Mesodermal cell (in vitro differentiated cells): ENCODE results near the gene JSRP1.
"Not testable (repeated sequence)": the region's sequence is repeated elsewhere in the genome, so short reads cannot be mapped to it uniquely, and the experiment has no call there.

ENCODE experiments used
- H3K27ac ChIP-seq: 2 replicates; pipeline ENCODE4 v1.7.0; 2013; ENCODE audit warnings: mild to moderate bottlenecking, low read depth, low read length, moderate library complexity; ENCODE audit not compliant: severe bottlenecking
- H3K36me3 ChIP-seq: 2 replicates; pipeline ENCODE4 v1.7.1; 2013; ENCODE audit warnings: mild to moderate bottlenecking, low read length, moderate library complexity; ENCODE audit not compliant: control insufficient read depth, insufficient read depth
- H3K4me1 ChIP-seq: one replicate; pipeline ENCODE4 v1.7.1; 2013; ENCODE audit warnings: mild to moderate bottlenecking, low read length; ENCODE audit not compliant: insufficient read depth, control insufficient read depth, poor library complexity, severe bottlenecking
- H3K4me3 ChIP-seq: 2 replicates; pipeline ENCODE4 v1.7.0; 2013; ENCODE audit warnings: low read length, control low read depth, mild to moderate bottlenecking; ENCODE audit not compliant: insufficient read depth, poor library complexity, severe bottlenecking; ENCODE audit errors: extremely low read depth
- H3K9me3 ChIP-seq: 2 replicates; pipeline ENCODE4 v1.7.1; 2013; ENCODE audit warnings: mild to moderate bottlenecking, low read length, moderate library complexity; ENCODE audit not compliant: control insufficient read depth
- WGBS, 2 experiments: methylation state at CpG; one replicate each; pipeline ENCODE4 v1.1.5; 2013; ENCODE audit warnings: missing lambda C conversion rate in 2 of 2; ENCODE audit not compliant: insufficient coverage in 2 of 2; 5-methylcytosine and 5-hydroxymethylcytosine counted together

JSRP1 gene

DNA sequence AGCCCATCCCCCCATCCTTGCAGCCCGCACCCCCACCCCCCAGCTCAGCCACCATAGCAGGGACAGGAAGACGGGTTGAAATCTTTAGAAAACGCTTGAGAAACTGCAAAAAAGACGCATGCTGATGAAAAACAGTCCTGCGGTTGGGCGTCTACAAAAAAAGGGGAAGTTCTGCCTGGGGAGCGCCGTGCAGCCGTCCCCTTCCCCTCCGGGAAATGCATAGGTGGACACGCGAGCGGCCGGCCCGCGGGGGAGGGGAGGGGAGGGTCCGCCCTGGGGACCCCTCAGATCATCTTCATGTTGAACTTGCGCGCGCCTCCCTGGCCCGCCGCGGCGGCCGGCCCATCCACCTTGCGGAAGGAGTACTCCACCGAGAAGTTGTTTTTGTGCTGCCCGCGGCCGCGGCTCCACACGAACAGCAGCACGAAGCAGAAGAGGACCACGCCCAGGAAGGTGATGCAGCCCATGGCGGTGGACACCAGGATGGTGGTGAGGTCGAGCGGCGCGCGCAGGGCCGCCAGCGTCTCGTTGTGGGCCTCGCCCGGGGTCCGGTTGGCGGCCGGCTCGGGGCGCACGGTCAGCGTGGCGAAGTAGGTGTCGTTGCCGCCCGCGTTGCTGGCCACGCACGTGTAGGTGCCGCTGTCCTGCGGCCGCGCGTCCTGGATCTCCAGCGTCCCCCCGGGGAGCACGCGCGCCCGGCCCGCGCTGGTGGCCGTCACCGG, 33.7 kb upstream of the JSRP1 start:
- Histone ChIP-seq H3K4me3 (no peak overlapping the region), H3K36me3 (no peaks in the 10 kb centered on the region), H3K9me3 (no peaks in the 10 kb centered on the region), H3K4me1 (peaks cover 17% of the 10 kb centered on the region), H3K27ac (no peak overlapping the region)
- 3 to 6% methylated on average over 43 to 63 of the region's 74 CpGs for WGBS, 2 experiments

DNA sequence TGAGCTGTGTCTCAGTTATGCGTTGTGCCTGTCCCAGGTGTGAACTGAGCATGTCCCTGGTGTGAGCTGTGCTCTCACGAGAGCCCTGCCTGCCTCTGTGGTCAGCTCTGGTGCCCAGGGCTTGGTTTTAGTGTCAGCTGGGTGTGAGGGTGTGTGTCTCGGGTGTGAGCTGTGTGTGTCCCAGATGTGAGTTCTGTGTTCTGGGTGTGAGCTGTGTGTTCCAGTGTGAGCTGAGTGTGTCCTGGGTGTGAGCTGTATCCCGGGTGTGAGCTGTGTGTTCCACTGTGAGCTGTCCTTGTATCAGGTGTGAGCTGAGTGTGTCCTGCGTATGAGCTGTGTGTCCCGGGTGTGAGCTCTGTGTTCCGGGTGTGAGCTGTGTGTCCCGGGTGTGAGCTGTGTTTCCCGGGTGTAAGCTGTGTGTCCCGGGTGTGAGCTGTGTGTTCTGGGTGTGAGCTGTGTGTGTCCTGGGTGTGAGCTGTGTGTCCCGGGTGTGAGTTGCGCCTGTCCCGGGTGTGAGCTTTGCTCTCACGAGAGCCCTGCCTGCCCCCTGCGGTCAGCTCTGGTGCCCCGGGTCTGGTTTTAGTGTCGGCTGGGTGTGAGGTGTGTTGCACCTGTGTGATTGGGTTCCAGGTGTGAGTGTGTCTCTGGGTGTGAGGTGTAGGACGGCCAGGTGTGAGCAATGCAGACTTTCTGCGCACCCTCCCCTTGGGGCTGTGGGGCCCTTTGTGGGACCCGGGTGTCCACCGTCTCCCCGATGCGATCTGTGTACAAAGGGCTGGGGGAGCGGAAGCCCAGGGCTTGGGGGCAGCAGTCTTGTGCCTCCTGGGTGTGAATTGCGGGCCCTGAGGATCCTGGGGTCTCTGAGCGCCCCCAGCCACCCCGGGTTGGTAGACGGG, 32.8 kb upstream of the JSRP1 start:
- peaks cover 15% of the 10 kb centered on the region for H3K4me1 ChIP-seq
- H3K36me3 ChIP-seq, result no peaks in the 10 kb centered on the region
- no peak overlapping the region for H3K4me3 ChIP-seq
- H3K27ac ChIP-seq, result no peak overlapping the region
- 78 to 80% methylated on average over 12 to 21 of the region's 28 CpGs for WGBS, 2 experiments
- no peaks in the 10 kb centered on the region for H3K9me3 ChIP-seq

DNA sequence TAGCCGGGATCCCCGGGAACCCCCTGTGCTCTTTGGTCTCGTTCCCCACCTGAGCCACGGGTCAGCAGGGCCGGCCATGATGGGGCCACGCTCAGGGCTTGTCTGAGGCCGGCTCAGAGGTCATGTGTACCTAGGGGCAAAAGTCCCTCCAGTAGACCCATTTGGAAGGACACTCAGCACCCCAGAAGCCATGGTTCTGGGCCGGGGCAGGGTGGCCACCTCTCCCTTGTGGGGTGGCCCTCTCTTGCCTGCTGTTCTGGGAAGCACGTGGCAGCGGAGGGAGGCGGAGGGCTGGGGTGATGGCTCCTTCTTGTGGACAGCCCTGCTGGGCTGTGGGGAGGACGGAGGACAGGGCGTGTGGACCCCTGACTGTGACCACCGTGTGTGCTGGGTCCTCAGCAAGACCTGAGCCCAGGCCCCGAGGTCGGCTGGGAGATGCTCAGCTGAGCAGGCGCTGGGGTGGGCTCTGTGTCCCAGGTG, 32.2 kb upstream of the JSRP1 start:
- H3K4me3 ChIP-seq, result no peak overlapping the region
- H3K9me3 ChIP-seq, result no peaks in the 10 kb centered on the region
- no peaks in the 10 kb centered on the region for H3K36me3 ChIP-seq
- 88 to 91% methylated on average over 15 to 17 of the region's 17 CpGs for WGBS, 2 experiments
- peaks cover 13% of the 10 kb centered on the region for H3K4me1 ChIP-seq
- no peak overlapping the region for H3K27ac ChIP-seq

DNA sequence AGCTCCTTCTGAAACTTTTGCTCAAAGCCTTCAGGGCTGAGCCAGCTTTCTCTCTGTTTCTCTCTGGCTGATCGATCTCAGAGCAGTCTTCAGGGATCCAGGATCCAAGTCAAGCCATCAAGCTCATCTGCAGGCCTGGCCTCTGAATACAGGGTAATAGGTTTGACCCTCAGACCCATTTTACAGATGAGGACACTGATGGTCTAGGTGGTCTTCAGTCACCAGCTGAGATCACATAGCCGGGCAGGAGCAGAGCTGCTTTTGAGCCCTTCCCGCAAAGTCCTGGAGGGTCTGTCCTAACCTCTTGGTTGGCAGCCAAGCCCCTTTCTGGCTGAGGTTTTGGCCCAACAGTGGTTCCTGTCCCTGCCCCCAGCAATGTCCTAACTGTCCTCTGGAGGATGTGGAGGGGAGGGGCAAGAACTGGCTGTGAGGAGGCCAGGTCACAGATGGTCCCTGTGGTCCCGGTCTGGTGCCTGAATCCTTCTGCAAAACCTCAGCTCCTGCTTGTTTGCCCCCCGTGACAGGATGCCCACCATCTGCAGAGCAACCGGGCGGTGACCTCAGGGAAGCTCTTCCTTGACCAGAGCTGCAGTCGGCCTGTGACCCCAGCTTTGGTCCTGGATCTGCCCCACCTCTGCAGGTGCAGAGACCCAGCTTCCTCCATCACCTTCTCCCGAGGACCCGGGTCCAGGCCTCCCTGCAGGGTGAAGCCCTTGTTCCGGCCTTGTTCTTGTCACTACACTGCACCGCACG, 31.5 kb upstream of the JSRP1 start:
- Histone ChIP-seq H3K9me3 (no peaks in the 10 kb centered on the region), H3K4me1 (peaks cover 13% of the 10 kb centered on the region), H3K27ac (no peak overlapping the region), H3K4me3 (no peak overlapping the region), H3K36me3 (no peaks in the 10 kb centered on the region)
- WGBS, 2 experiments, result 86 to 87% methylated on average over 10 to 13 of the region's 13 CpGs

DNA sequence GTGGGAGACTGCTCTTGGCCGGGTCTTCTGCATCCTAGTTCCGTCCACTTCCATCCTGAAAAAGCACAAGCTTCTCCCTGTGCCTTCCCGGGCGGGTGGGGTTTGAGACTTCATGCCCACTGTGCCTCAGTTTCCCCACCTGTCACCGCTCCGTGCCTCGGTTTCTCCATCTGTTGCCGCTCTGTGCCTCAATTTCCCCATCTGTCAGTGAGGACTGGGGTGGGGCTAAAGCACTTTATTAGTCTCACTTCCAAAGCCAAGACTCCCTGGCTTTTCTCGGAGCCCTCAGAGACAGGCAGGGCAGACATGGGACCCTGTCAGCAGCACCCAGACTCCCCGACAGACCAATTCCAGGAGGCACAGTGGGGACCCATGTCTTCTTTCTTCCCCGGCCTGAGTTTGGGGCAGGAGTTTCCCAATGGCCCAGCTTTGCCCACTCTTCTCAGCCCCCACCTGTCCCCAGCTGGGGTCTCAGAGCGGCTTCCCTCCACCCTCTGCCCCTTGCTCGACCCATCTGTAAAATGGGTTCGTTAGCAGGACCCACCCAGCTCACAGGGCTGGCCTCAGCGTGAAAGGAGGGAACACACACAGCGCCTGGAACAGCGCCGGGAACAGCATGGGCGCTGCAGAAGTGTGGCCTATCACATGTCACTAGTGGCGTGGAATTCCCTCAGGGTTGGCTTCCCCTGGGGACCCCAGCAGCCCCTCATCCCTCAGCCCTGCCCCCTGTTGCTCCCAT, 30.4 kb upstream of the JSRP1 start:
- H3K4me1 ChIP-seq, result peaks cover 13% of the 10 kb centered on the region
- no peaks in the 10 kb centered on the region for H3K36me3 ChIP-seq
- H3K9me3 ChIP-seq, result no peaks in the 10 kb centered on the region
- no peak overlapping the region for H3K4me3 ChIP-seq
- H3K27ac ChIP-seq, result no peak overlapping the region
- WGBS, 2 experiments, result 85 to 90% methylated on average over 16 to 18 of the region's 20 CpGs

DNA sequence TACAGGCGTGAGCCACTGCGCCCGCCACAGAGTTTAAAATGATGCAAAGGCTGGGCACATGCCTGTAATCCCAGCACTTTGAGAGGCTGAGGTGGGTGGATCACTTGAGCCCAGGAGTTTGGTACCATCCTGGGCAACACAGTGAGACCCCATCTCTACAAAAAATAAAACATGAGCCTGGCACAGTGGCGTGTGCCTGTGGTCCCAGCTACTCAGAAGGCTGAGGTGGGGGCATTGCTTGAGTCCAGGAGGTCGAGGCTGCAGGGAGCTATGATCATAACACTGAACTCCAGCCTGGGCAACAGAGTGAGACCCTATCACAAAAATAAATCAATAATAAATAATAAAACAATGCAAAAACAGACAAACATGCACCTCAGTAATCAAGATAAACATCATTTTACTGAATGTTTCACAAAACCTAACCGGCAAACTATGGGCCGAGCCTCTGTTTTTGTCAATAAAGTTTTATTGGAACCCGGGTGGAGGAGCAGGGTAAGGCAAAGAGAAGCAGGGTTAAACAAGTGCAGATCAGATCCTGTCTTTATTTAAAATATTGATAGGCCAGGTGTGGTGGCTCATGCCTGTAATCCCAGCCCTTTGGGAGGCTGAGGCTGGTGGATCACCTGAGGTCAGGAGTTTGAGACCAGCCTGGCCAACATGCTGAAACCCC, 27.8 kb upstream of the JSRP1 start:
- 91 to 94% methylated on average over 7 of the region's 8 CpGs for WGBS, 2 experiments
- Histone ChIP-seq H3K27ac (no peak overlapping the region), H3K36me3 (no peaks in the 10 kb centered on the region), H3K4me1 (no peaks in the 10 kb centered on the region), H3K9me3 (no peaks in the 10 kb centered on the region), H3K4me3 (no peak overlapping the region)

DNA sequence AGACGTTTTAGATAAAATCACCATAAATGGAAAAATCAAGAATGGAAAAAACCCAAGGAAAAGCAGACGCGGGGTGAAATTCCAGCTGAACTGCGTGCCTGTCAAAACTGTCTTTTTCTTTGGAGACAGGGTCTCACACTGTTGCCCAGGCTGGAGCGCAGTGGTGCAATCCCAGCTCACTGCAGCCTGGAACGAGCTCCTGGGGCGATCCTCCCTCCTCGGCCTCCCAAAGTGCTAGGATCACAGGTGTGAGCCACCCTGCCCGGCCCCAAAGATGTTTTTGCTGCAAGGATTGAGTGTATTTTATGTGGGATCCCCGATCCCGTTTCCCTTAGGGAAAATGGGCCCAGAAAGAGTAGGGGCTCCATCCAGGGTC, 26.6 kb upstream of the JSRP1 start:
- Histone ChIP-seq H3K27ac (no peak overlapping the region), H3K36me3 (no peaks in the 10 kb centered on the region), H3K9me3 (no peaks in the 10 kb centered on the region), H3K4me1 (no peaks in the 10 kb centered on the region), H3K4me3 (no peak overlapping the region)
- 69 to 79% methylated on average over 10 of the region's 11 CpGs for WGBS, 2 experiments

DNA sequence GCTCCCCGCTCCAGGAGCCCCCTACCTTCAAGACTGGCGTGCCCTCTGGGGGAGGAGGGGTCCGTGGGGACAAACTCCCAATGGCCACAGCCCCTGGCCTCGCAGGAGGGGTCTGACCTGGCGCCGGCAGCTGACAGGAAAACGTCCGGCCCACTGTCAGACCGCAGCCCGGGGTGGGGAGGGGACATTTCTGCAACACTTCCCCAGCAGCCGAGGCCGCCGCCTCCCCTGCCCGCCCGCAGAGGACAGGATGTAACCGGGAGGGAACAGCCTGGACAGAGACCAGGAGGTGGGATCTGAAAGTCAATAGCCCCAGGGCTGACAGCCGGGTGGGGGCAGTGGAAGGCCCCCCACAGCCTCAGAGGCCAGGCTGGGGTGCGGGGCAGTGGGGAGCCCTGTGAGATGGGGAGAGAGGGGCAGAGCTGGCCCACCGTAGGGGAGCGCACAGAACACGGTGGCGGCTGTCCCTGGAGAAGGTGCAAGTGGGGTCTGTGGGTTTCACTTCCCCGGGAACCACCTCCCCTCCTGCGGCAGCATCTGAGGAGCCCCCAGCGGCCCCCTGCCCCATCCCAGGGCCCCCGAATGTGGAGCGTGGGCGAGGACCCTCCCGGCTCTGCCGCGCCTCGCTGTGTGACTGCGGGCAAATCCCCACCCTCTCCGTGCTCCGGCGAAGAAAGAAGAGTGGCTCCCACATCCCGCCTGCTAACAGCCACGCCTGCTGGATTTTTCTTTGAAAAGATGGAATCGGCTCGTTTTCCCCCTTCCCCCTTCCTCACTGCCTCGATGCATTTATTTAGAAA, 26.0 kb upstream of the JSRP1 start, which contains the start of gene PEAK3:
Gene PEAK3, minus strand, starts transcription at position 114 of the 800 bp plus-strand sequence. CDS start 1,244 bp downstream, outside the sequence.
- WGBS, 2 experiments, result 4 to 5% methylated on average over 22 to 27 of the region's 41 CpGs
- H3K9me3 ChIP-seq, result no peaks in the 10 kb centered on the region
- H3K4me3 ChIP-seq, result peak within 1 kb of the TSS; percentile 23
- no peak within 1 kb of the TSS for H3K27ac ChIP-seq
- H3K36me3 ChIP-seq, result no peaks in the 10 kb centered on the region
- no peaks in the 10 kb centered on the region for H3K4me1 ChIP-seq

DNA sequence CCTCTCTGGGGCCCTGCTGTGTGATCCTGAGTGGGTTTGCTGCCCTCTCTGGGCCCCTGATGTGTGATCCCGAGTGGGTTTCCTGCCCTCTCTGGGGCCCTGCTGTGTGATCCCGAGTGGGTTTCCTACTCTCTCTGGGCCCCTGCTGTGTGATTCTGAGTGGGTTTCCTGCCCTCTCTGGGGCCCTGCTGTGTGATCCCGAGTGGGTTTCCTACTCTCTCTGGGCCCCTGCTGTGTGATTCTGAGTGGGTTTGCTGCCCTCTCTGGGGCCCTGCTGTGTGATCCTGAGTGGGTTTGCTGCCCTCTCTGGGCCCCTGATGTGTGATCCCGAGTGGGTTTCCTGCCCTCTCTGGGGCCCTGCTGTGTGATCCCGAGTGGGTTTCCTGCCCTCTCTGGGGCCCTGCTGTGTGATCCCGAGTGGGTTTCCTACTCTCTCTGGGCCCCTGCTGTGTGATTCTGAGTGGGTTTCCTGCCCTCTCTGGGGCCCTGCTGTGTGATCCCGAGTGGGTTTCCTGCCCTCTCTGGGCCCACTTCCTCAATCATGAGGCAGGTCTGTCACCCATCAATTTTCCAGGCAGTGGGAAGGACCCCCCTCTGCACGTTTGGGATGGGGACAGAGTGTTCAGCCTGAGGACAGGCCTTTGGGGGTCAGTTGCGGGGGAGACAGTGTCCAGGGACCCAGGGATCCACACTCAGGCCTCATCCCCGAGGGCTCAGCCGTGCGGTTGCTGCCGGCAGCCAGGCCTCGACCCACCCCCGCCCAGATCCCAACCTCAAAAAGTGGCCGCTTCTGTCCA, 25.2 kb upstream of the JSRP1 start:
- WGBS, 2 experiments, result 20 to 40% methylated on average over 2 to 5 of the region's 16 CpGs
- H3K4me1 ChIP-seq, H3K9me3 ChIP-seq, H3K36me3 ChIP-seq, H3K27ac ChIP-seq: not testable (repeated sequence)
- peak overlapping the region; percentile 23 for H3K4me3 ChIP-seq
